ENCODE results near the gene CTNNA3.

Gene CTNNA3

DNA sequence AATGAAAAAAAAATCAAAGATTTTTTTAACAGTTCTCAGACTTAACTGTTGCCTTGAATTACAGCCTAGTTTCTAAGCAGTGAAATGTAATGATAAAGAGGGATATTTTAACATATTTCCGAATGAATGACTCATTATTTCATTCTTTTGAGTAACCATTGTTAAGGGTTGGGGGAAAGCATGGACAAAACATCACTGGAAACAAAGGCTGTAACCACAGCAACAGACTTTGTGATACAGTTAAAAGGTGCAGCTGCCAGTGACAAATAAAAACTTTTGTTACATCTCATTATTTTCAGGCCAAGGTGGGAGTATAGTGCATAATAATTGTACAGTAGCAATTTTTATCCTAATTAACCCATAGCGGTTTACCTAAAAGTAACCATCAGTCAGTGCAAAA, 597.5 kb downstream of the CTNNA3 start:
- TF ChIP-seq, protein P1, sequence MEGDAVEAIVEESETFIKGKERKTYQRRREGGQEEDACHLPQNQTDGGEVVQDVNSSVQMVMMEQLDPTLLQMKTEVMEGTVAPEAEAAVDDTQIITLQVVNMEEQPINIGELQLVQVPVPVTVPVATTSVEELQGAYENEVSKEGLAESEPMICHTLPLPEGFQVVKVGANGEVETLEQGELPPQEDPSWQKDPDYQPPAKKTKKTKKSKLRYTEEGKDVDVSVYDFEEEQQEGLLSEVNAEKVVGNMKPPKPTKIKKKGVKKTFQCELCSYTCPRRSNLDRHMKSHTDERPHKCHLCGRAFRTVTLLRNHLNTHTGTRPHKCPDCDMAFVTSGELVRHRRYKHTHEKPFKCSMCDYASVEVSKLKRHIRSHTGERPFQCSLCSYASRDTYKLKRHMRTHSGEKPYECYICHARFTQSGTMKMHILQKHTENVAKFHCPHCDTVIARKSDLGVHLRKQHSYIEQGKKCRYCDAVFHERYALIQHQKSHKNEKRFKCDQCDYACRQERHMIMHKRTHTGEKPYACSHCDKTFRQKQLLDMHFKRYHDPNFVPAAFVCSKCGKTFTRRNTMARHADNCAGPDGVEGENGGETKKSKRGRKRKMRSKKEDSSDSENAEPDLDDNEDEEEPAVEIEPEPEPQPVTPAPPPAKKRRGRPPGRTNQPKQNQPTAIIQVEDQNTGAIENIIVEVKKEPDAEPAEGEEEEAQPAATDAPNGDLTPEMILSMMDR (IDR thresholded peaks at IDR 0.05): no peak

DNA sequence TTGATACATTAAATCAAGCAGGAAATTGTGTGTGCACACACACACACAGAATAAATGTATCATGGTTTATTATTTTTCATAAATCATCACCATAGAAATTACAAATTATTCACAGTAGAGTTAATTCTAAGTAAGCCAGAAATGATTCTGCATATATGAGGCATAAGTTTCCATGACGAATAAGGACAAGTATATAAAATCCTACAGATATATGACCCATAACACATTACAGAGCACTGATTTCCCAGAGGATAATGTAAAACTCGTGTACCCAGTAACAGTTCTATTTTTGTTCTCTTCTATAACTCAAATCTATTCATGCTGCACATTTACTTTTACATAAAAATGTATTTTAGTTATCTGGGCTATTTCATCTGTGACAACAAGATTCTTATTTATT, 600.5 kb downstream of the CTNNA3 start:
- TF ChIP-seq, protein P1 (IDR thresholded peaks at IDR 0.05): no peak

DNA sequence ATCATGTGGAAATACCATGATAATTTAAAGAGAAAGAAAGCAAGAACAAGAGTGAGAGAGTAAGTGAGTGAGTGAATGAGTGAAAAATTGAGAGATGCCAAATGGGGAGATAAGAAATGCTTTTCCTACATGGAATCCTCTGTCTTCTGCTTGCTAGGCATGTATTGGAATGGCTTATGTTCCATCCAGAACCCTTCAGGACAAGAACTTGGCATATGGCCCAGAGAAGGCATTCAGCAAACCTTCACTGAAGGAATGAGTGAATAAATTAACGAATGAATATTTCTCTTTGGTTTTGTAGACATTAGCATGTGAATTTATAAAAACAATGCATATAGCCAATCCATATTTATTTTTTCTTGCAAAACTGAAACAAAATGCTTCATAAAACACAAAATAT, 608.0 kb downstream of the CTNNA3 start:
- TF ChIP-seq, protein P1 (IDR thresholded peaks at IDR 0.05): no peak

DNA sequence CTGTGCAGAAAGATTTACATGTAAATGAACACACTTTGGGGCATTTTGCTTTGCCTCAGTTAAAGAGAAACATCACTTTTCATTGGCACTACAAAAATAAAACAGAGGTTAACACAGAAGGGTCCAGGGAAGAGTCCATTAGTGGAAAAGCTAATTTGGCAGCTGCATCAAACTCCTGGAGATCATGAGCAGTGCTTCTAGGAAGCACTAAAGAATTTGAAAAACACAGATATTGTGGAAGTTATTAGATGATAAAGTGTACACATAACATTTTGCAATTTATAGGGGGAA, 608.9 kb downstream of the CTNNA3 start:
- TF ChIP-seq, protein P1 (IDR thresholded peaks at IDR 0.05): no peak

DNA sequence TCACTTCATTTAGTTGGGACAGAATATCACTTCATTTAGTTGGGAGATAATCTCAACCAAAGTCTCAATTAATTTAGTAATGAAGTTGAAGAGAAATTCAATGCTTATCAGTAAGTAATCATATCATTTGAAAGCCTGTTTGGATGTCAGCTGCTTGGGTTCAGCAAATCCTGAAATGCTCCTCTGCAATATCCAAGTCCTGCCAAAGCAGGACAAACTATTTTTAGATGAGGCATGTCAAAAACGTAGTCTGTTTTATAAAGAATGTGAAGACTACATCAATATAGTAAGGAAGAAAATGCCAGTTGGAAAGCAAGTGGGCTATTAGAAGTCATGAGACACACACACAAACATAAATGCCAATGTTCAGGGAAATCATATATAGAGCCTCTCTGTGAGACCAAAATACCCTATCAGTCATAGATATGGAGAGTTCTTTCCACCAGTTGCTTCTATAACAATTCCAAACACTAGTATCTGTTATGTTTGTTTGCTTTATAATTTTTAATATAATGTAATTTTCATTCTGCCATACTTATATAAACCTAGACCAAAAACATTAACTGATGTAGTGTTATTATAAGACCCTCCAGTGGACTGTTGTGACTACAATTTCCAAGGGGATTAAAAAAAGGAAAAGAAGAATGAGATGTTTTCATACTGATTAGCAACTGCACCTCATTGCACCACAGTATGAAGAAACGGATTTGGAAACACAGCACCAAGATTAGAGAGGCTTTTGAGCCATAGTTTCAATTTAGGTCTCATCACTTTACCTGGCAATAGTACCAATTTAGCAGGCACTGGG, 609.5 kb downstream of the CTNNA3 start:
- TF ChIP-seq, protein P1 (IDR thresholded peaks at IDR 0.05): no peak

DNA sequence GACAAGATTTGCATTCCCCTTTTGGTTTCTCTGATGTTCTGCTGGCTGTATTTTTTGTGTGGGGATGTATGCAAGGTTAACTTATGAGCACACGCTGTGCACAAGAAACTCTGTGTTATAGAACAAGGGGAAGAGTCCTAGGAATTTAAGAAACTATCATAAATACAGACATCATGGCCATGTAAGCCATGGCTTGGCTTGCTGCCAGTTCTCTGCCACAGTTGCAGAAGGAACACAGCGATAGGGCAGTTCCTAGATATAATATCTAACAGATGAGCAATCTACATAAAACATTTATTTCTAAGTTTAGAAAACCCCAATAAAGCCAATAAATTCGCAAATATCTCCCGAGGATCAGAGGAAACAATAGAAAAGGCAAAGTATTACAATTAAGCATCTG, 616.9 kb downstream of the CTNNA3 start:
- TF ChIP-seq, protein P1 (IDR thresholded peaks at IDR 0.05): no peak

DNA sequence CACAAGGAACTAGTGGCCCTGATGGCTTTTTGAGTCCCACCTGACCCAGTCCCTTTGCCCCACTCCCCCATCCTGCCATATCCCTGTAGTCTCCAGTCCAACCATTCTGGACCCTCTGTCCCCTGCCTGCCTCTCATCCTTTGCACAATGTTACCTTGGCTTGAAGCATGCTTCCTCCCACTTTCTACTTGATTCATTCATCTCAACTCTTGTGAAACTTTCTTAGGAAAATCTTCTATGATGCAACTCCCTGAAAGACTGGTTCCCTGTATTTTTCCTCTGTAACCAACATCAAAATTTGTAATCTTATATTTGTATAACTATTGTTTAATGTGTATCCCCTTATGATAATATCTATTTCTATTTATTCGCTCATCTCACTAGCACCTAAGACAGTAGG, 618.6 kb downstream of the CTNNA3 start:
- TF ChIP-seq, protein P1 (IDR thresholded peaks at IDR 0.05): no peak; the same call in 1 of the 2 replicates

DNA sequence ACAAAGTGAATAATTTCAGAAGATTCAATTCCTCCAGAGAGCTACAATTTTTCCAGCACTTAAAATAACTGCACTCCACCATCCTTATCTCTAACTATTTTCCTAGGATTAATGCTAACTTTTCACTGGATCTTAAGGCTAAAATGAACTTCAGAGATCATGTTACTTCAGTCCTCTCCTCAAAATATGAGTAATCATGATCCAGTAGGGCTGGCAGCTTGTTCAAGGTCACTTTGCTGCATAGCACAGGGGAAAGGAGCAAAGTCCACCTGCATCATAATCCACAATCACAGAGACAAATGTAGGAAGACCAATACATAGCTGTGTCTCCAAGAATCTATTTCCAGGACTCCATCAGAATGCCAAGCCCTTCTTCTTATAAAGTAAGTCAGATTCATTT, 619.9 kb downstream of the CTNNA3 start:
- TF ChIP-seq, protein P1 (IDR thresholded peaks at IDR 0.05): no peak

Measured in LNCAP (cell line).